Measurements from ENCODE around the gene SLC26A8. TPM values are rescaled to one million over a fixed set of nuclear protein-coding genes. Genes with fewer than 3 reads are reported as not detected.

SLC26A8 gene
- total RNA-seq, 1 experiment from 2014 or later = 0.09 TPM

DNA sequence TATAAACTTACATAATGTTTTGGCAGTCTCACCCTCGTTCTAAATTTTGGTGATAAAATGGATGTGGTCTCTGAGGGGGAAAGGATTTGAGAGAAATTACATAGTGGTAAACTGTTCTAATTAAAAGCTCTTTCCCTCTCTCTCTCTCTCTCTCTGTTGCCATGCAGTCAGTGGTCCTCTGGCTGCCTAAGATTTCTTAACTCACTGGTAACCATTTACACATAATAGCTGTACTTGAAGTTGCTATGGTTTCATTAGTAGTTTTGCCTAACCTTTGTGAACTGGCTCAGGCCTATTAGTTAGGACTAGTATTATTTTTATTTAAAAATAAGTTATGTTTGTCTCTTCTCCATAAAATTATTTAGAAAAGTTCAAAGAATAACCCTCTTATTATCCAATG is 45.1 kb upstream of the SLC26A8 start:
- no peak overlapping the region for H3K9ac ChIP-seq (ENCODE audit: extremely low read depth, insufficient read length, low read length)
- no peak overlapping the region for H3K27ac ChIP-seq (ENCODE audit: insufficient read length, low read depth, low read length)
- Mint-ChIP-seq H3K27ac (no peak overlapping the region), H3K4me3 (no peak overlapping the region), H3K9me3 (no peaks in the 10 kb centered on the region), H3K36me3 (ENCODE audit: insufficient read depth in 1 of 3, low read depth in 3 of 3) (peaks cover 0 to 3% (median 0%) of the 10 kb centered on the region in 3 experiments; a peak in 1 of 7 replicates), H3K4me1 (peaks cover 6 to 9% of the 10 kb centered on the region in 2 experiments), H3K27me3 (ENCODE audit: low read depth) (no peaks in the 10 kb centered on the region)
- no peak overlapping the region for H4K8ac ChIP-seq (replicated peaks; ENCODE audit: insufficient read length, low read depth, low read length)
- no peak overlapping the region for H2BK5ac ChIP-seq (ENCODE audit: insufficient read length, low read length)
- no peak overlapping the region for H2BK120ac ChIP-seq (ENCODE audit: low read depth, low read length, poor library complexity, severe bottlenecking)
- no peaks in the 10 kb centered on the region for H3K4me1 ChIP-seq (ENCODE audit: insufficient read depth, low read length)
- H3K4ac ChIP-seq (ENCODE audit: low read depth, low read length) = no peak overlapping the region
- no peaks in the 10 kb centered on the region for H3K27me3 ChIP-seq (ENCODE audit: insufficient read depth, low read length)
- H4K91ac ChIP-seq (ENCODE audit: insufficient read length, low read depth, low read length) = no peak overlapping the region
- no peaks in the 10 kb centered on the region for H3K9me3 ChIP-seq (ENCODE audit: control insufficient read depth, low read depth, low read length)
- no peak overlapping the region for H2BK15ac ChIP-seq (ENCODE audit: low read depth, low read length)
- no peak overlapping the region for H3K56ac ChIP-seq (ENCODE audit: insufficient read length, low read depth, low read length)
- no peaks in the 10 kb centered on the region for H4K20me1 ChIP-seq (ENCODE audit: control insufficient read depth, insufficient read depth, insufficient read length)
- no peak for DNase-seq
- no peak overlapping the region for H3K18ac ChIP-seq (ENCODE audit: insufficient read length, low read depth, low read length)
- TF ChIP-seq, protein P1, sequence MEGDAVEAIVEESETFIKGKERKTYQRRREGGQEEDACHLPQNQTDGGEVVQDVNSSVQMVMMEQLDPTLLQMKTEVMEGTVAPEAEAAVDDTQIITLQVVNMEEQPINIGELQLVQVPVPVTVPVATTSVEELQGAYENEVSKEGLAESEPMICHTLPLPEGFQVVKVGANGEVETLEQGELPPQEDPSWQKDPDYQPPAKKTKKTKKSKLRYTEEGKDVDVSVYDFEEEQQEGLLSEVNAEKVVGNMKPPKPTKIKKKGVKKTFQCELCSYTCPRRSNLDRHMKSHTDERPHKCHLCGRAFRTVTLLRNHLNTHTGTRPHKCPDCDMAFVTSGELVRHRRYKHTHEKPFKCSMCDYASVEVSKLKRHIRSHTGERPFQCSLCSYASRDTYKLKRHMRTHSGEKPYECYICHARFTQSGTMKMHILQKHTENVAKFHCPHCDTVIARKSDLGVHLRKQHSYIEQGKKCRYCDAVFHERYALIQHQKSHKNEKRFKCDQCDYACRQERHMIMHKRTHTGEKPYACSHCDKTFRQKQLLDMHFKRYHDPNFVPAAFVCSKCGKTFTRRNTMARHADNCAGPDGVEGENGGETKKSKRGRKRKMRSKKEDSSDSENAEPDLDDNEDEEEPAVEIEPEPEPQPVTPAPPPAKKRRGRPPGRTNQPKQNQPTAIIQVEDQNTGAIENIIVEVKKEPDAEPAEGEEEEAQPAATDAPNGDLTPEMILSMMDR (conservative IDR thresholded peaks at IDR 0.05) = no peak
- no peaks in the 10 kb centered on the region for H3K79me2 ChIP-seq (ENCODE audit: insufficient read depth, low read length)
- H3K14ac ChIP-seq (ENCODE audit: insufficient read depth, low read length) = no peak overlapping the region
- H3K4me2 ChIP-seq (ENCODE audit: insufficient read depth, insufficient read length, low read length) = no peak overlapping the region
- H4K5ac ChIP-seq (ENCODE audit: insufficient read length, low read depth, low read length) = no peak overlapping the region
- no peak overlapping the region for H3T11ph ChIP-seq (ENCODE audit: low read length)
- no peak overlapping the region for H2AK5ac ChIP-seq (ENCODE audit: insufficient read length, low read length)
- no peaks in the 10 kb centered on the region for H3K23me2 ChIP-seq (ENCODE audit: insufficient read length, low read depth, low read length, poor library complexity, severe bottlenecking)
- no CpG with 5 or more reads among the region's 1 CpG for WGBS (ENCODE audit: extremely low coverage, insufficient read length, low lambda C conversion rate)
- H3K79me1 ChIP-seq (ENCODE audit: insufficient read depth, low read depth, low read length, poor library complexity, severe bottlenecking) = no peaks in the 10 kb centered on the region
- no peak overlapping the region for H2BK12ac ChIP-seq (ENCODE audit: insufficient read length, low read depth, low read length)
- H2AFZ ChIP-seq (ENCODE audit: low read length) = no peak overlapping the region
- H2BK20ac ChIP-seq (ENCODE audit: low read depth, low read length, poor library complexity, severe bottlenecking) = no peak overlapping the region
- H3K23ac ChIP-seq (ENCODE audit: insufficient read length, low read depth, low read length) = no peak overlapping the region
